AG08395 (cell line): ENCODE data around the gene JUNB.

ENCODE experiments used
- DNase-seq: peaks from one replicate; pipeline ENCODE4 v3.0.0; 2012; ENCODE audit warnings: mixed read lengths, low spot score

JUNB gene

DNA sequence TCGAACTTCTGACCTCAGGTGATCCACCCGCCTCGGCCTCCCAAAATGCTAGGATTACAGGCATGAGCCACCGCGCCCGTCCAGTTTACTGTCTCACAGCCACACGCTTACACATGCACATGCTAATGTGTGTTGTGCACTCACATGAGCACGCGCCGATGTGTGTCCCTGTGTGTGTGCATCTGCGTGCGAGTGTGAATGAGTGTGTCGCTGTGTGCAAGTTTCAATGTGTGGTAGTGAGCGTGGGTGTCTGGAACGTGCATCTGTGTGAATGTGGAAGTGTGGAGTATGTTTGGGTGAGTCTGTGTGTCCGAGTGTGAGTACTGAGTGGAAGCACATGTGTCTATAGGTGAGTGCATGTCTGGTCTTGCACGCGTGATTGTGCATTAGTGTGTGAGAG, 51.2 kb downstream of the JUNB start:
- no peak for DNase-seq
